ENCODE data around the gene HIPK3.

The HIPK3 gene

DNA sequence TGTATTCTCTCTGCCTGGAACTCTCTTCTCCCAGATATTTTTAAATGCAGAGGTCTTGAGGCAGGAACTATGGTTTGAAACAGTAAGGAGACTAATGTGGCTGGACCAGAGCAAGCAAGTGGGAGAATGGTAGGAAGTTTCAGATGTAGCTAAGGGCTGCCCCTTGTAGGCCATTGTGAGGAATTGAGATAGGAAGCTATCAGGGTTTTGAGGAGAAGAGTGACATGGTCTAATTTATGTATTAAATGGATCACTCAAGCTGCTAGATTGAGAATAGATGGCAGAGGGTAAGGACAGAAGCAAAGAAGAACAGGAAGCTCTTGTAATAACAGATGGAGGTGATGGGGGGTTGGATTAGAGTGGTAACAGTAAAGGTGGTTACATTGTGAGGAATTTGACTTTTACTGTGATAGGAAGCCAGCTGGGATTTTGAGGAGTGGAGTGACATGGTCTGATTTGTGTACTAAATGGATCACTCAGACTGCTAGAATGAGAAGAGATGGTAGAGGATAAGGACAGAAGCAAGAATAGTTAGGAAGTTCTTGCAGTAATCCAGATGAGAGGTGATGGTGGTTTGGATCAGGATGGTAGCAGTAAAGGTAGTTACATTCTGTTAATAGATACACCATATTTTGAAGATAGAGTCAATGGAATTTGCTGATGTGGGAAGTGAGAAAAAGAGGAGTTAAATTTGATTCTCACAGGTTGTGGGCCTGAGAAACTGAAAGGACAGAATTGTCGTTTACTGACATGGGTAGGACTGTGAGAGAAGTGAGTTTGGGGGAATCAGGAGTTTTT, 63.0 kb downstream of the HIPK3 start:
- peaks cover 0 to 75% (median 16%) of the 10 kb centered on the region in 4 donors for H3K4me1 ChIP-seq
- H3K27me3 ChIP-seq: no peaks in the 10 kb centered on the region
- H3K36me3 ChIP-seq: no peaks in the 10 kb centered on the region
- H3K9me3 ChIP-seq: no peaks in the 10 kb centered on the region
- intact Hi-C loops (cut with DNase I; ENCODE audit: low total_unique reads): loop anchor here (10.0 kb wide), 1 partner anchor 65 kb away; the partner anchor contains the start of gene HIPK3
- H3K4me3 ChIP-seq: no peak overlapping the region
- DNase-seq: no peak
- TF ChIP-seq, protein P1, sequence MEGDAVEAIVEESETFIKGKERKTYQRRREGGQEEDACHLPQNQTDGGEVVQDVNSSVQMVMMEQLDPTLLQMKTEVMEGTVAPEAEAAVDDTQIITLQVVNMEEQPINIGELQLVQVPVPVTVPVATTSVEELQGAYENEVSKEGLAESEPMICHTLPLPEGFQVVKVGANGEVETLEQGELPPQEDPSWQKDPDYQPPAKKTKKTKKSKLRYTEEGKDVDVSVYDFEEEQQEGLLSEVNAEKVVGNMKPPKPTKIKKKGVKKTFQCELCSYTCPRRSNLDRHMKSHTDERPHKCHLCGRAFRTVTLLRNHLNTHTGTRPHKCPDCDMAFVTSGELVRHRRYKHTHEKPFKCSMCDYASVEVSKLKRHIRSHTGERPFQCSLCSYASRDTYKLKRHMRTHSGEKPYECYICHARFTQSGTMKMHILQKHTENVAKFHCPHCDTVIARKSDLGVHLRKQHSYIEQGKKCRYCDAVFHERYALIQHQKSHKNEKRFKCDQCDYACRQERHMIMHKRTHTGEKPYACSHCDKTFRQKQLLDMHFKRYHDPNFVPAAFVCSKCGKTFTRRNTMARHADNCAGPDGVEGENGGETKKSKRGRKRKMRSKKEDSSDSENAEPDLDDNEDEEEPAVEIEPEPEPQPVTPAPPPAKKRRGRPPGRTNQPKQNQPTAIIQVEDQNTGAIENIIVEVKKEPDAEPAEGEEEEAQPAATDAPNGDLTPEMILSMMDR (IDR thresholded peaks at IDR 0.05): no peak
- no peak overlapping the region for H3K27ac ChIP-seq

DNA sequence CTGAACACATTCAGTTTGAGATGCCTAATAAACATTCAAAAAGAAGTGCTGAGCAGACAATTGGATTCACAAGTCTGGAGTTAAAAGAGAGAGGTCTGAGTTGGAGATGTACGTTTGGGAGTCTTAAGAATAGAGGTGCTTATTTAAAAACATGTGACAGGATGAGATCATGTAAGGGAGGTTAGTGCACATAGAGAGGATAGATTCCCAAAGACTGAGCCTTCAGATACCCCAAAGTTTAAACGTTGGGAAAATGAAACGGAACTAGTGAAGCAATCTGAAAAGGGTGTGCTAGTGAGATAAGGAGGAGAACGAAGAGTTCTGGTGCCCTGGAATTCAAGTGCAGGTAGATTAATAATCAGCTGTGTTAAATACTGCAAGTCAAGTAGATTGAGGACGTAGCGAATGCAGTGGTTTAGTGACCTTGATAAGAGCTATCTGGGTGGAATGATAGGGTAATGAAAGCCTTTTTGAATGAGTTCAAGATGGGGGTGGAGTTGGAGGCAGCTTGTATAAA, 63.7 kb downstream of the HIPK3 start:
- no peaks in the 10 kb centered on the region for H3K36me3 ChIP-seq
- H3K4me3 ChIP-seq: no peak overlapping the region
- H3K4me1 ChIP-seq: peaks cover 0 to 75% (median 17%) of the 10 kb centered on the region in 4 donors
- intact Hi-C loops (cut with DNase I; ENCODE audit: low total_unique reads): loop anchor here (10.0 kb wide), 1 partner anchor 66 kb away; the partner anchor contains the start of gene HIPK3
- no peaks in the 10 kb centered on the region for H3K27me3 ChIP-seq
- no peak overlapping the region for H3K27ac ChIP-seq
- no peak for DNase-seq
- TF ChIP-seq, protein P1 (IDR thresholded peaks at IDR 0.05): no peak
- H3K9me3 ChIP-seq: no peaks in the 10 kb centered on the region

DNA sequence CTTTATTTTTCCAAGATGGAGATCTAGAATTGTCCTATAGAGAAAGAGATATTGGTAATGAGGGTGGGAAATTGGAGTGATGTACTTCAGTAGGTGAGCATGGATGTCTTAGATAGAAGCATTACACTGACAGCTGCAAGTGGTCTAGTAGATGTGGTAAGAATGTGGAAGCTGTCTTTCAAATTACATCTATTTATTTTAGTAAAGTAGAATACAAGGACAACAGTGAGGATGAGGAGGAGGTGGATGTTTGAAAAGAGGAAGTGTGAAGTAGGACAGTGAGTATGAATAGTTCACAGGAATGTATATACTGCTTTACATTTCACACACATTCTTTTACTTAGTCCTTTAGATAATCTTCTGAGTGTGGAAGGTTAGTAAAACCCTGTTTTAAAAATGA, 64.2 kb downstream of the HIPK3 start:
- no peak overlapping the region for H3K4me3 ChIP-seq
- H3K9me3 ChIP-seq: no peaks in the 10 kb centered on the region
- TF ChIP-seq, protein P1 (IDR thresholded peaks at IDR 0.05): no peak
- H3K4me1 ChIP-seq: peaks cover 0 to 75% (median 13%) of the 10 kb centered on the region in 4 donors
- no peaks in the 10 kb centered on the region for H3K27me3 ChIP-seq
- no peak for DNase-seq
- no peaks in the 10 kb centered on the region for H3K36me3 ChIP-seq
- no peak overlapping the region for H3K27ac ChIP-seq
- intact Hi-C loops (cut with DNase I; ENCODE audit: low total_unique reads): loop anchor here (10.0 kb wide), 1 partner anchor 67 kb away; the partner anchor contains the start of gene HIPK3

- TF ChIP-seq, protein P1 (IDR thresholded peaks at IDR 0.05): no peak
- intact Hi-C loops (cut with DNase I; ENCODE audit: low total_unique reads): loop anchor here (10.0 kb wide), 1 partner anchor 69 kb away; the partner anchor contains the start of gene HIPK3
These were observed 66.2 kb downstream of the HIPK3 start for GRCh38 chr11:33323421-33323820.

DNA sequence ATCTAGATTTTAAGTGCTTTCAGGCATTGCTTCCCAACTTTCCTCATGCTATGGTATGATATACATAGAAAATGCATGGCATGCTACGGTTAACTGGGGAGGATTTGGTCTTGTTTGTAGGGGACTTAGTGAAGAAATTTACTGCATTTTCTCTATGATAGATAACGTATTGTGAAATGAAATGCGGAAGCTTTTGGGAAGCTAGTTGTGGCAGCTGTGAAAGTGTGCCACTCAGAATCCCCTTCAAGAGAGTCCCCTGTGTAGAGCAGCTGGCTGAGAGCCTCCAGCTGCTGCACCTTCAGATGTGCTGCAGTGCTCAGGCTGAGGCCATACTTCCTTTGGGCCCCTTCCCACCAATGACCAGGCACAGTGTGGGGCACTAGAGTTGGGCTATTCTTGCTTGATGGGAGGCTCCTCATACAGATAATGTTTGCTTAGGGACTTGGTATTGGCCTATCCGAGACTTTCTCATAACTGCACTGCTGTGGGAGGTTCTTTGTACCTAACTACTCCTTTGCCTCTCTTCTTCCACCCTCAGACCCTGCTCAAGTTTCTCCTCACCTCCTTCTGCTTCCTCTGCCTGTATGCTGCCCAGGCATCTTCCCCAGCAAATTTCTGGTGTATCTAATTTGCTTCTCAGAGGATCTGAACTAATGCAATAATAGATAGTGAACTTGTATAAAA, 67.3 kb downstream of the HIPK3 start:
- no peak overlapping the region for H3K27ac ChIP-seq
- H3K4me1 ChIP-seq: peaks cover 0 to 81% (median 12%) of the 10 kb centered on the region in 4 donors
- no peak for DNase-seq
- H3K36me3 ChIP-seq: no peaks in the 10 kb centered on the region
- no peaks in the 10 kb centered on the region for H3K9me3 ChIP-seq
- no peaks in the 10 kb centered on the region for H3K27me3 ChIP-seq
- TF ChIP-seq, protein P1 (IDR thresholded peaks at IDR 0.05): no peak
- H3K4me3 ChIP-seq: no peak overlapping the region
- intact Hi-C loops (cut with DNase I; ENCODE audit: low total_unique reads): loop anchor here (10.0 kb wide), 1 partner anchor 70 kb away; the partner anchor contains the start of gene HIPK3

More at GRCh38 chr11:33323421-33323820, 66.2 kb downstream of the HIPK3 start:
- DNase-seq: no peak
- H3K27me3 ChIP-seq: no peaks in the 10 kb centered on the region
- no peak overlapping the region for H3K4me3 ChIP-seq
- H3K4me1 ChIP-seq: peaks cover 0 to 82% (median 12%) of the 10 kb centered on the region in 4 donors
- H3K36me3 ChIP-seq: no peaks in the 10 kb centered on the region
- H3K27ac ChIP-seq: no peak overlapping the region
- H3K9me3 ChIP-seq: no peaks in the 10 kb centered on the region

Data from tibial artery (tissue), 4 donors.